GM12865 (cell line): Measurements from ENCODE around the gene SAG.
"Not testable (repeated sequence)": the region's sequence is repeated elsewhere in the genome, so short reads cannot be mapped to it uniquely, and the experiment has no call there.

ENCODE experiments used
- DNase-seq: peaks from one replicate; pipeline ENCODE4 v3.0.0; 2010; ENCODE audit warnings: low read depth
- H3K4me3 ChIP-seq: 2 replicates; pipeline ENCODE4 v1.5.1; 2011; ENCODE audit warnings: mild to moderate bottlenecking, low read depth, low read length, control low read depth
- CTCF ChIP-seq: IDR thresholded peaks from 2 replicates; pipeline ENCODE4 v1.5.1; 2011; ENCODE audit warnings: low read length, control low read depth, low read depth, inconsistent platforms; ENCODE audit not compliant: insufficient read depth; ENCODE audit errors: missing control alignments

The SAG gene

GRCh38 chr2:233325814-233326213 lies 18.2 kb downstream of the SAG start:
- H3K4me3 ChIP-seq: no peak overlapping the region
- TF ChIP-seq CTCF: no peak
- no peak for DNase-seq

GRCh38 chr2:233326500-233326899 lies 18.9 kb downstream of the SAG start:
- H3K4me3 ChIP-seq: no peak overlapping the region
- no peak for DNase-seq
- TF ChIP-seq CTCF: no peak

DNA sequence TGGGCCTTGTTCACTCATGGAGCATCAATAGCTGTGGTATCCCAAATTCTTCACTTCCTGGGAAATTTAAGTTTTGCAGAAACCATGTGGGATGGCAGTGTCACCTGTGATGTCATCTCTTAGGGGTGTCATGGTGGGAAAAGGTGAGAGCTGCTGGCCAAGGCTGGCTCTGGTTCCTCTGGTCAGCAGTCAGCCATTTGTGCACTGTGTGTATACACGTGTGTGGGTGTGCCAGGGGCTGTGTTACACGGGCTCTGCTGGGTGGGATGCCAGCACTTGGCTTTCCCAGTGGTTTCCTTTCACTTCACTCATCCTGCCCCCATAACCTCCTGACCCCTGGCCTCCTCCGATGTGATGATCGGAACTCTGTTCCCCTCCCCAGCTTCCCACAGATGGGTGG lies 21.3 kb downstream of the SAG start:
- H3K4me3 ChIP-seq: no peak overlapping the region
- TF ChIP-seq CTCF: no peak
- no peak for DNase-seq

GRCh38 chr2:233329489-233330135 lies 22.0 kb downstream of the SAG start:
- TF ChIP-seq CTCF: no peak
- no peak for DNase-seq

DNA sequence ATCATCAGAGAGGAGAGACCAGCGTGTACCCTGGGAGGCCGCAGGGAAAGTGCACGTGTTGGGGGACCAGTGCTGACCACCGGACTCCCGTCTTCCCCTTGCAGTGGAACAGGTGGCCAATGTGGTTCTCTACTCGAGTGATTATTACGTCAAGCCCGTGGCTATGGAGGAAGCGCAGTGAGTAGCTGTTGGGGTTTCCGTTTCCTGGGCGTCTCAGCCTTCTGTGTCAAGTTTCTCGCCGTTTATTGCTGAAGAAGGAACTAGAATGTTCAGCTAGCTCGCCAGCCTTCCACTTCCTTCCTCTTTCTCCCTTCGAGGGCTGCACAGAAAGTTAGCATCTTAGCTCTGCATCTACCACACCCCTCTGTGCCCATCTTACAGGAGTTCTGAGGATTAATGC lies 23.9 kb downstream of the SAG start:
- peak; percentile 90 for DNase-seq
- TF ChIP-seq CTCF: no peak
- no peak overlapping the region for H3K4me3 ChIP-seq

More at GRCh38 chr2:233329489-233330135, 22.0 kb downstream of the SAG start:
- no peak overlapping the region for H3K4me3 ChIP-seq

DNA sequence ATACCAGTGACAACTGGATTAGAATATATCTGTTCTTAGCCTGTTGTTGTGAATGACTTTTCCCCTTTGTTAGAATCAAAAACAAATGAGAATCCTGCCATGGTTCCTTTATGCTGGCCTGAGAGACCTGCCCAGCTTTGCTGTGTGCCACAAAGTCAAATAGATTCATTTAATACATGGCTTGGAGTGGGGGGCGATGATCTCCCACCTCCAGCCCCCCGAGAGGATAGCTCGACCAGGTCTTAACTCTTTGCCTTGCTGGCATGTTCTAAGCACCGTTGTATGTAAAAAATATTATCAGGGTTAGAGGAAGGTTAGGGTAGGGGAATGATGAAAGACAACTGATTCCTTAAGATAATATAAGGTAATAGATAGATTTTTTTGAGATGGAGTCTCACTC lies 24.5 kb downstream of the SAG start:
- H3K4me3 ChIP-seq: no peak overlapping the region
- TF ChIP-seq CTCF: no peak
- no peak for DNase-seq

- no peak overlapping the region for H3K4me3 ChIP-seq
- no peak for DNase-seq
- no peak for TF ChIP-seq CTCF
These were observed 27.3 kb downstream of the SAG start for GRCh38 chr2:233334915-233335314.

GRCh38 chr2:233336091-233336490 lies 28.5 kb downstream of the SAG start:
- not testable (repeated sequence) for H3K4me3 ChIP-seq, DNase-seq
